ENCODE data around the gene ID3. TPM values are rescaled to one million over a fixed set of nuclear protein-coding genes. Genes with fewer than 3 reads are reported as not detected.
A peak's percentile ranks its signal among the peaks of the same experiment; 100 is the strongest.
"Not testable (repeated sequence)": the region's sequence is repeated elsewhere in the genome, so short reads cannot be mapped to it uniquely, and the experiment has no call there.

Gene ID3
- total RNA-seq, 1 donor from 2014 or later, result 82.4 TPM

- DNase-seq (no peak), ATAC-seq (no peak)
- intact Hi-C loops (cut with micrococcal nuclease), result no loop called here
These were observed 30.9 kb upstream of the ID3 start for GRCh38 chr1:23590058-23590783.

- intact Hi-C loops (cut with micrococcal nuclease), result no loop called here
- DNase-seq (no peak), ATAC-seq (no peak)
These were observed 30.3 kb upstream of the ID3 start for GRCh38 chr1:23589585-23589986.

- ATAC-seq, result peak; percentile 24
- no peak for DNase-seq
- intact Hi-C loops (cut with micrococcal nuclease), result no loop called here
These were observed 29.6 kb upstream of the ID3 start for GRCh38 chr1:23588749-23589548.

GRCh38 chr1:23585321-23586022, 26.2 kb upstream of the ID3 start:
- no peak for DNase-seq
- intact Hi-C loops (cut with micrococcal nuclease), result no loop called here
- ATAC-seq, result no peak

- not testable (repeated sequence) for DNase-seq
These were observed 24.4 kb upstream of the ID3 start for GRCh38 chr1:23583727-23584126.

DNA sequence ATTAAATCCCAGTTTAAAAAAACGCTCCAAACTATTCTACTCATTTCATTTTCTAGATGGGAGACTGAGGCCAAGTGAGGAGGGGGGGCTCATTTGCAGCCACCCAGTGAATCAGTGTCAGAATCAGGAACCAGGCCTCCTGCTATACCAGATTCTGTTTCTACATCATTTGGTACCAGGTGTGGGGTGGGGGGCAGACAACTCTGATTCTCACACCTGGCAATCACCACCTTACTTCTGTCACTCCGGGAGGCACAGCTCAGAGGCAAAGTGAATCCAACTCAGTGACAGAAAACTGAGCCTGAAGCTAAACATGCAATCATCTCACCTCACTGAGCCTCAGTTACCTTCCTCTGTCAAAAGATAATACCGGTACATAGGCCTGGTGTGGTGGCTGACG, 23.5 kb upstream of the ID3 start:
- ATAC-seq, result no peak
- intact Hi-C loops (cut with micrococcal nuclease), result no loop called here
- DNase-seq, result no peak

More at GRCh38 chr1:23583727-23584126, 24.4 kb upstream of the ID3 start:
- intact Hi-C loops (cut with micrococcal nuclease); ATAC-seq: not testable (repeated sequence)

DNA sequence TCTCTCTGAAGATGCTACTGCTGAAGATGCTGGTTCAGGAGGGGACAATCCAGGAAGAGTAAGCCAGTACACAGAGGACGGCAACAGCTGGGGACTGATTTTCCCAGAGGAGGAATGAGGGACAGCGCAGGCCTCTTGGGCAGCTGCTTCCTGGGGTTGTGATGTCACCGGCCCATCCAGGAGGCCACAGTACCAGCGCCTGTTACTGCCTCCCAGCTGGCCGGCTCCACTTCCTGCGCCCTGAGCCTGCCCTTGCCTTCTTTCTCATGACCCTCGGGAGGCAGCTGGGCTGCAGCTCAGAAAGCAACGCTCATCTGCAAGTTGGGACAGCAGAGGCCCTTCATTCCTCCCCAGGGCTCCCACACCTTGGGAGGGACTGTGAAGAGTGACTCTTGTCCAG, 21.9 kb upstream of the ID3 start:
- intact Hi-C loops (cut with micrococcal nuclease), result no loop called here
- peak; percentile 68 for ATAC-seq
- peak; percentile 73 for DNase-seq

GRCh38 chr1:23578997-23579363, 19.7 kb upstream of the ID3 start:
- ATAC-seq, result no peak
- no peak for DNase-seq
- intact Hi-C loops (cut with micrococcal nuclease), result no loop called here

DNA sequence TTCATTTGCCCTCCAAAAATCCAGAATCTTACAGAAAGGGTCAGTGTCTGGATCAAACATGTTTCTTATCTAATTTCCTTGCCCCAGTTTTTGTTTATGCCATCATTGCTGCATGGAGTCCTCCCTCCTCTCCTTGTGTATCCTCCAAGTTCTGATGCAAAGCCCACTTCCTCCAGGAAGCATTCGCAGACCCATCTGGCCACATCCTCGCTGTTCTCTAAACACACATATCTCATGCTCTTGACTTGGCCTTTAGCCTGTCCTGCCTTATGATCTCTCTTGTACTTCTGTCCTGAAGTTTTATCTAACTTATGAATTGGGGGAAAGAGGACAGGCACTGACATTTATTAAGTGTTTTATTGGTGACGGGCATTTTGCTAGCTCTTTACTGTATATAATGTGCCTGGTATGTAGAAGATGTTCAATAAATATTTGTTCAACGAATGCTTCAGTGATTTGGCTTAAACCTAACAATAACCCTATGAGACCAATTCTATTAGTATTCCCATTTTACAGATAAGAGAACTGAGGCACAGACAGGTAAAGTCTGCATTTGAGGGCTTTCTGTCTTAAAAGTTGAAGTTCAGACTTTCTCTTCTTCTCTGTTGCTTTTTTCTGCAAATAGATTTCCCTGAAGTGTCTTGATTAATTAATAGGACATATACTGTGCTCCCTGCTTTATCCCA, 19.2 kb upstream of the ID3 start:
- intact Hi-C loops (cut with micrococcal nuclease), result no loop called here
- ATAC-seq (no peak), DNase-seq (no peak)

DNA sequence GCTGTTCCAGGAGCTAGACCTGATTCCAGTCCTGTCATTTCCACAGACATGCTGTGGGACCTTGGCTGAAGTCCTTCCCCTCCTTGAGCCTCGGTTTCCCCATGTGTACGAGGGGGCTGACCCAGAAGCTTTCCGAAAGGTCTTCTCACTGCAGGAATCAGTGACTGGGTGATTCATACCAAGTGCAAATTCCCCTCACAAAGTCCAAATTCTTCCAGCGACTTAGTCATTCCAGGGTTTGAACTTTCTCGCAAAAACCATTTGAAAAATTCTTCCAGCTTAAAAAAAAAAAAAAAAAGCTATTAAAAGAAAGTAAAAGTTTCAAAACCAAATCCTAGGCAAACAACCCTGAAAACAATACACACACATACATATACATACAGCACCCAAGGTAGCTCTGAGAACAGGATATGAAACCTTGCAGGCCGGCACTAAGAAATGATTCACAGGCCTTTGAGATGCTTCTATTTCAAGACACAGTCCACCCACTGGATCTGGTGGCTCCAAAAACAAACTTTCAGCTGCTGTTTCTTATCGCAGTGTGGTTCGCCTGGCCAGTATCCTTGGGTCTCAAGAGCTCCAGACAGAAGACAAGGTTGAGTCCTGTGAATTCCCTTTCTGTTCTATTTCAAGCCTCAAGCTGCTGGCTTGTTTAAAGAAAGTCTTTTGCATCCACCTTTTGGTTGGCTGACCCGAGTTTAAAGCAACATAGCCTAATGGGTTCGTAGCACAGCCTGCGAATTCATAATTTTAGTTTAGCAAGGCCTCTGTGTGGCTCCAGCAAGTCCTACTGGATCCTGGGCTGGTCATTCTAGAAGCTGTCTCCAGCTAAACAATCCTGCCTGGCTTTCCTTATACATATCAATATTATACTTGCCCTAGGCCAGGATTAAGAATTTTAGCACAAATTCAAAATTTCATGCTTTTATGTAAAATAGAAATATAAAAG, 18.0 kb upstream of the ID3 start:
- ATAC-seq (peak; percentile 73), DNase-seq (no peak)
- intact Hi-C loops (cut with micrococcal nuclease), result no loop called here

GRCh38 chr1:23576338-23577055, 17.2 kb upstream of the ID3 start:
- peak; percentile 4 for ATAC-seq
- no peak for DNase-seq
- intact Hi-C loops (cut with micrococcal nuclease), result no loop called here

- intact Hi-C loops (cut with micrococcal nuclease), result no loop called here
- ATAC-seq, result peak; percentile 60
- DNase-seq, result no peak
These were observed 16.0 kb upstream of the ID3 start for GRCh38 chr1:23575226-23575810.

GRCh38 chr1:23574265-23574754, 15.0 kb upstream of the ID3 start:
- intact Hi-C loops (cut with micrococcal nuclease), result no loop called here

DNA sequence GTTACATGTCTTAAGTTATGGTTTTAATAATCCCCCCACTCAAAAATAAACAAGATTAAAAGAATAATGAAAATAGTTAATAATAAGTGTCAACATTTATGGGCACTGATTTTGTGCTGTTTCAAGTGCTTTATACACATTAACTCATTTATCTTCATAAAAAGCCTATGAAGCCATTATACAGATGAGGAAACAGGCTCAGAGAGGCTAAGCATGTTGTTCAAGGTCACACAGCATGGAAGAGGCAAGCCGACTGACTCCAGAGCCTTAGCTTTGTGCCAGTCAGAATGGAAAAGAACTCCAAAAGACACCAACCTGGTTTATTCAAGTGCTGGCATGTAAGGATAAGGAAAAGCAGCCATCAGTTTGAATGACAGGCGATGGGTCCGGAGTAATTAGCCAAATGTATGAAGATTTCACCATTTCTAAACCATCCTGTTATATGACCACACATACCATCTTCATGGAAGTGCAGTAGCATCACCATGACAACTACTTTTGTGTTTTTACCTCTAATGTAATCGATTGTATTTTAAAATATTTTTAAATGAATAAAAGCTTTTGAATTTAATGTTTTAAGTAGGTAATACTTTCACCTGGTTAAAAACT, 14.4 kb upstream of the ID3 start:
- no peak for DNase-seq
- ATAC-seq, result no peak
- intact Hi-C loops (cut with micrococcal nuclease), result no loop called here

More at GRCh38 chr1:23574265-23574754, 15.0 kb upstream of the ID3 start:
- DNase-seq, result no peak
- ATAC-seq, result no peak

DNA sequence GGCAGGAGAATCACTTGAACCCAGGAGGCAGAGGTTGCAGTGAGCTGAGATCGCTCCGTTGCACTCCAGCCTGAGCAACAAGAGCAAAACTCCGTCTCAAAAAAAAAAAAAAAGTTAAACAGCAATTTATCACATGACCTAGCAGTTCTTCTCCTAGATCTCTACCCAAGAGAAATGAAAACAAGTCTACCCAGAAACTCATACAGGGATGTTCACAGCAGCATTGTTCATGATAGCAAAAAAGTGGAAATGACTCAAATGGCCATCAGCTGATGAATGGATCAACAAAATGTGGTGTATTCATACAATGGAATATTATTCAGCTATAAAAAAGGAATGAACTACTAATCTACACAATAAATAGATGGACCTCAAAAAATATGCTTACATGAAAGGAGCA, 12.2 kb upstream of the ID3 start:
- intact Hi-C loops (cut with micrococcal nuclease), result no loop called here
- no peak for ATAC-seq
- no peak for DNase-seq

GRCh38 chr1:23570001-23570691, 10.8 kb upstream of the ID3 start:
- DNase-seq (no peak), ATAC-seq (no peak)
- intact Hi-C loops (cut with micrococcal nuclease), result no loop called here
